H1 (cell line): ENCODE data around the gene ZNF619. TPM values are rescaled to one million over a fixed set of nuclear protein-coding genes. Genes with fewer than 3 reads are reported as not detected.

Source experiments
- CHD1 ChIP-seq: IDR thresholded peaks from 2 replicates; pipeline ENCODE4 v1.6.1; 2012; ENCODE audit warnings: low read depth, low read length, improper control_type of control experiment
- EP300 ChIP-seq, 2 experiments: IDR thresholded peaks; 1 replicate in 1 of 2; 2 replicates in 1 of 2; pipeline ENCODE4 v1.6.1; 2011 to 2012; ENCODE audit warnings: low read depth in 2 of 2, low read length in 2 of 2, mild to moderate bottlenecking in 2 of 2, borderline replicate concordance in 1 of 2, inconsistent platforms in 1 of 2, moderate library complexity in 1 of 2
- EZH2 ChIP-seq: fragments of 200-600 bp; sonication (generic); IDR thresholded peaks from 2 replicates; pipeline ENCODE4 v1.7.1; 2012; ENCODE audit warnings: low read depth, mild to moderate bottlenecking, moderate library complexity, low read length, inconsistent platforms; ENCODE audit not compliant: severe bottlenecking
- SIRT6 ChIP-seq: IDR thresholded peaks from one replicate; pipeline ENCODE4 v1.7.1; 2012; ENCODE audit warnings: low read length, inconsistent platforms
- polyA plus RNA-seq, 7 experiments: library from polyadenylated mRNA; depleted of rRNA in 3 of 7; stranded (reverse) in 5 of 7; unstranded in 2 of 7; fragments of >200 nt in 5 of 7; fragments of 200-250 nt in 2 of 7; gene quantifications; 1 replicate in 5 of 7; 2 replicates in 1 of 7; 4 replicates in 1 of 7; pipeline versions ENCODE4 v1.2.1 to v1.2.3, GENCODE V29; 2011 to 2013; ENCODE audit warnings: missing spikeins in 2 of 7, mixed read lengths in 2 of 7
- total RNA-seq: library from RNA; stranded (reverse); fragmentation: NEBNext Ultra II Directional; extraction: Animal tissue kit (Norgen Biotek cat#: 25700); gene quantifications from 2 replicates; pipeline ENCODE4 v1.2.1, GENCODE V29; 2021

The ZNF619 gene
- total and polyA plus RNA-seq, 2 of the 8 experiments (the other 6 are each of a cell fraction or from before 2014, with no cell fraction given) = 2.3 to 8.2 TPM

DNA sequence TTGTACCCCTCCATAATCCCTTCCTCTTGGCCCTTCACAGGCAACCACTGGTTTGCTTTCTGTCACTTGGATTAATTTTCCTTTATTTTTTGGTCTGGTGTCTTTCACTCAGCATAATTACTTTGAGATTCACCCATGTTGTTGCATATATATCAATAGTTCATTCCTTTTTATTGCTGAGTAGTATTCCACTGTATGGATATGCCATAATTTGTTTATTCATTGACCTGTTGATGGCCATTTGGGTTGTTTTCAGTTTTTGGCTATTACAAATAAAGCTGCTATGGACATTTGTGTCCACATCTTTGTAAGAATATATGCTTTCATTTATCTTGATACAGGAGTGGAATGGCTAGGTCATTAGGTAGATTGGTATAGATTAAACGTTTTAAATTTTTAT is 41.9 kb downstream of the ZNF619 start (continued):
- TF ChIP-seq EP300 (IDR thresholded peaks at IDR 0.05; ENCODE audit: borderline replicate concordance in 1 of 2, low read depth in 2 of 2, low read length in 2 of 2) (no peak), SIRT6 (no peak), CHD1 (no peak), EZH2 (no peak)
- TF ChIP-seq, all 59 proteins: peak for 0
